Naive B cell (primary cell): Measurements from ENCODE around the gene GSTP1. TPM values are rescaled to one million over a fixed set of nuclear protein-coding genes. Genes with fewer than 3 reads are reported as not detected.
"Not testable (repeated sequence)": the region's sequence is repeated elsewhere in the genome, so short reads cannot be mapped to it uniquely, and the experiment has no call there.

Experiments
- ATAC-seq, 2 donors: fragments of 150-1000 bp; cut with Tn5 transposase; 2 replicates each; pipeline ENCODE4 v1.10.0; 2021; ENCODE audit warnings: low read depth in 2 of 2, mild to moderate bottlenecking in 2 of 2, moderate library complexity in 2 of 2
- DNase-seq: peaks from one replicate; pipeline ENCODE4 v3.0.0; 2022
- H3K27ac Mint-ChIP-seq, 6 donors: one replicate each; pipeline ENCODE4 v1.8.0; 2020 to 2022; ENCODE audit warnings: mild to moderate bottlenecking in 6 of 6, mixed read lengths in 6 of 6, moderate library complexity in 5 of 6, inconsistent platforms in 2 of 6
- H3K27me3 Mint-ChIP-seq, 3 donors: one replicate each; pipeline ENCODE4 v1.8.0; 2021 to 2022; ENCODE audit warnings: mixed read lengths in 3 of 3, mild to moderate bottlenecking in 1 of 3
- H3K36me3 Mint-ChIP-seq, 2 donors: one replicate each; pipeline ENCODE4 v1.8.0; 2020 to 2022; ENCODE audit warnings: mixed read lengths in 2 of 2, inconsistent platforms in 1 of 2, mild to moderate bottlenecking in 1 of 2
- H3K4me1 Mint-ChIP-seq, 3 donors: one replicate each; pipeline ENCODE4 v1.8.0; 2020 to 2022; ENCODE audit warnings: mixed read lengths in 3 of 3, inconsistent platforms in 1 of 3, mild to moderate bottlenecking in 1 of 3, moderate library complexity in 1 of 3
- H3K4me3 Mint-ChIP-seq, 8 donors: one replicate each; pipeline ENCODE4 v1.8.0; 2020 to 2022; ENCODE audit warnings: mild to moderate bottlenecking in 8 of 8, mixed read lengths in 8 of 8, moderate library complexity in 8 of 8, inconsistent platforms in 2 of 8
- H3K9me3 Mint-ChIP-seq, 7 donors: one replicate each; pipeline ENCODE4 v1.8.0; 2020 to 2022; ENCODE audit warnings: mixed read lengths in 7 of 7, mild to moderate bottlenecking in 5 of 7, inconsistent platforms in 2 of 7, moderate library complexity in 1 of 7
- polyA plus RNA-seq, 6 donors: library from polyadenylated mRNA; unstranded; fragments of 300-500 nt; fragmentation: Illumina TruSeq; gene quantifications; one replicate each; pipeline ENCODE4 v1.2.3, GENCODE V29; 2021; ENCODE audit warnings: low read depth in 6 of 6

GSTP1 gene
- polyA plus RNA-seq, 6 donors from 2014 or later: 225 to 406 (median 317) TPM

GRCh38 chr11:67588899-67589415 lies 5.3 kb downstream of the GSTP1 start:
- peak; percentile 27 for DNase-seq
- Mint-ChIP-seq H3K27ac (peak overlapping the region; percentile 11 to 97 (median 82)), H3K4me1 (peaks cover 52 to 68% (median 66%) of the 10 kb centered on the region in 3 donors), H3K4me3 (peak overlapping the region in 4 of 8 donors; percentile 34 to 79 (median 67))
- H3K9me3 Mint-ChIP-seq, ATAC-seq, H3K36me3 Mint-ChIP-seq, H3K27me3 Mint-ChIP-seq: not testable (repeated sequence)

GRCh38 chr11:67592880-67593564 lies 9.4 kb downstream of the GSTP1 start:
- H3K4me1 Mint-ChIP-seq: peaks cover 14 to 29% (median 25%) of the 10 kb centered on the region in 3 donors
- H3K4me3 Mint-ChIP-seq: peak overlapping the region in 1 of 8 donors; percentile 41
- peak overlapping the region in 1 of 6 donors; percentile 71 for H3K27ac Mint-ChIP-seq
- H3K36me3 Mint-ChIP-seq: no peaks in the 10 kb centered on the region
- ATAC-seq: no peak
- DNase-seq: no peak
- H3K9me3 Mint-ChIP-seq: peaks cover 0 to 7% (median 0%) of the 10 kb centered on the region in 7 donors
- no peaks in the 10 kb centered on the region for H3K27me3 Mint-ChIP-seq

GRCh38 chr11:67593565-67593905 lies 9.9 kb downstream of the GSTP1 start:
- H3K4me3 Mint-ChIP-seq: no peak overlapping the region
- peak overlapping the region in 1 of 6 donors; percentile 71 for H3K27ac Mint-ChIP-seq
- no peaks in the 10 kb centered on the region for H3K27me3 Mint-ChIP-seq
- no peak for ATAC-seq
- no peak for DNase-seq
- H3K4me1 Mint-ChIP-seq: peaks cover 12 to 24% (median 20%) of the 10 kb centered on the region in 3 donors
- H3K36me3 Mint-ChIP-seq: no peaks in the 10 kb centered on the region
- H3K9me3 Mint-ChIP-seq: peaks cover 0 to 7% (median 0%) of the 10 kb centered on the region in 7 donors

GRCh38 chr11:67594480-67594879 lies 10.9 kb downstream of the GSTP1 start:
- Mint-ChIP-seq H3K27me3 (no peaks in the 10 kb centered on the region), H3K4me1 (peaks cover 7 to 20% (median 18%) of the 10 kb centered on the region in 3 donors), H3K36me3 (no peaks in the 10 kb centered on the region), H3K4me3 (no peak overlapping the region), H3K9me3 (peaks cover 0 to 7% (median 0%) of the 10 kb centered on the region in 7 donors), H3K27ac (no peak overlapping the region)
- ATAC-seq (no peak), DNase-seq (no peak)

- Mint-ChIP-seq H3K36me3 (no peaks in the 10 kb centered on the region), H3K4me3 (no peak overlapping the region), H3K27me3 (peaks cover 0 to 5% (median 0%) of the 10 kb centered on the region in 3 donors), H3K27ac (no peak overlapping the region), H3K4me1 (peaks cover 13 to 23% (median 22%) of the 10 kb centered on the region in 3 donors), H3K9me3 (peaks cover 0 to 7% (median 0%) of the 10 kb centered on the region in 7 donors)
- DNase-seq (no peak), ATAC-seq (no peak)
Observed at GRCh38 chr11:67596753-67597300, 13.2 kb downstream of the GSTP1 start.

GRCh38 chr11:67597458-67597857 lies 13.8 kb downstream of the GSTP1 start:
- Mint-ChIP-seq H3K27ac (peak overlapping the region in 1 of 6 donors; percentile 77), H3K4me1 (peaks cover 13 to 23% (median 23%) of the 10 kb centered on the region in 3 donors)
- H3K9me3 Mint-ChIP-seq, H3K36me3 Mint-ChIP-seq, DNase-seq, H3K27me3 Mint-ChIP-seq, ATAC-seq, H3K4me3 Mint-ChIP-seq: not testable (repeated sequence)

- not testable (repeated sequence) for H3K4me3 Mint-ChIP-seq, H3K9me3 Mint-ChIP-seq, DNase-seq, H3K27ac Mint-ChIP-seq, H3K27me3 Mint-ChIP-seq, H3K36me3 Mint-ChIP-seq, ATAC-seq
- peaks cover 13 to 20% (median 19%) of the 10 kb centered on the region in 3 donors for H3K4me1 Mint-ChIP-seq
Observed at GRCh38 chr11:67597963-67598362, 14.4 kb downstream of the GSTP1 start.

GRCh38 chr11:67599149-67599548 lies 15.5 kb downstream of the GSTP1 start:
- DNase-seq: no peak
- peaks cover 1 to 7% (median 5%) of the 10 kb centered on the region in 3 donors for H3K27me3 Mint-ChIP-seq
- H3K4me3 Mint-ChIP-seq: no peak overlapping the region
- H3K4me1 Mint-ChIP-seq: peaks cover 13 to 22% (median 15%) of the 10 kb centered on the region in 3 donors
- peaks cover 0 to 7% (median 0%) of the 10 kb centered on the region in 7 donors for H3K9me3 Mint-ChIP-seq
- ATAC-seq: no peak
- peak overlapping the region in 2 of 6 donors; percentile 15 to 57 for H3K27ac Mint-ChIP-seq
- H3K36me3 Mint-ChIP-seq: no peaks in the 10 kb centered on the region

- H3K4me3 Mint-ChIP-seq: peak overlapping the region in 7 of 8 donors; percentile 22 to 71 (median 49)
Observed at GRCh38 chr11:67600324-67601029, 16.9 kb downstream of the GSTP1 start.

GRCh38 chr11:67601098-67601497 lies 17.5 kb downstream of the GSTP1 start:
- peaks cover 20 to 35% (median 24%) of the 10 kb centered on the region in 3 donors for H3K4me1 Mint-ChIP-seq
- peak overlapping the region in 1 of 6 donors; percentile 37 for H3K27ac Mint-ChIP-seq
- H3K9me3 Mint-ChIP-seq: peaks cover 0 to 7% (median 0%) of the 10 kb centered on the region in 7 donors

More at GRCh38 chr11:67600324-67601029, 16.9 kb downstream of the GSTP1 start:
- peaks cover 0 to 7% (median 0%) of the 10 kb centered on the region in 7 donors for H3K9me3 Mint-ChIP-seq
- DNase-seq (peak; percentile 32), ATAC-seq (peak; percentile 48 to 59)
- H3K36me3 Mint-ChIP-seq: no peaks in the 10 kb centered on the region
- H3K4me1 Mint-ChIP-seq: peaks cover 16 to 30% (median 20%) of the 10 kb centered on the region in 3 donors
- H3K27ac Mint-ChIP-seq: peak overlapping the region in 2 of 6 donors; percentile 3 to 37
- peaks cover 5 to 18% (median 10%) of the 10 kb centered on the region in 3 donors for H3K27me3 Mint-ChIP-seq

GRCh38 chr11:67604119-67604518 lies 20.5 kb downstream of the GSTP1 start:
- Mint-ChIP-seq H3K27me3 (peaks cover 5 to 18% (median 10%) of the 10 kb centered on the region in 3 donors), H3K4me1 (peaks cover 27 to 54% (median 29%) of the 10 kb centered on the region in 3 donors), H3K4me3 (peak overlapping the region in 5 of 8 donors; percentile 20 to 88 (median 57)), H3K27ac (peak overlapping the region in 1 of 6 donors; percentile 65)
- ATAC-seq, H3K9me3 Mint-ChIP-seq, H3K36me3 Mint-ChIP-seq, DNase-seq: not testable (repeated sequence)

More at GRCh38 chr11:67601098-67601497, 17.5 kb downstream of the GSTP1 start:
- DNase-seq (no peak), ATAC-seq (no peak)
- H3K4me3 Mint-ChIP-seq: peak overlapping the region in 5 of 8 donors; percentile 1 to 65 (median 49)
- peaks cover 5 to 18% (median 10%) of the 10 kb centered on the region in 3 donors for H3K27me3 Mint-ChIP-seq
- H3K36me3 Mint-ChIP-seq: no peaks in the 10 kb centered on the region

- Mint-ChIP-seq H3K4me1 (peaks cover 27 to 50% (median 31%) of the 10 kb centered on the region in 3 donors), H3K9me3 (no peaks in the 10 kb centered on the region), H3K4me3 (peak overlapping the region in 6 of 8 donors; percentile 23 to 88 (median 62)), H3K27me3 (peaks cover 5 to 18% (median 10%) of the 10 kb centered on the region in 3 donors), H3K36me3 (peaks cover 0 to 9% of the 10 kb centered on the region in 2 donors), H3K27ac (peak overlapping the region in 1 of 6 donors; percentile 65)
- ATAC-seq: no peak
- no peak for DNase-seq
Observed at GRCh38 chr11:67604815-67605214, 21.2 kb downstream of the GSTP1 start.
